Cardiac muscle cell (in vitro differentiated cells and primary cell): ENCODE measurements around the gene HEATR9. TPM values are rescaled to one million over a fixed set of nuclear protein-coding genes. Genes with fewer than 3 reads are reported as not detected.

Source experiments
- DNase-seq, 2 donors: peaks; one replicate each; pipeline versions ENCODE4 v3.0.0 to v3.0.0-alpha.2; 2010 to 2017; ENCODE audit warnings: low read depth in 1 of 2, low spot score in 1 of 2
- H3K27ac ChIP-seq: fragments of 200-600 bp; sonication (generic); 2 replicates; pipeline ENCODE4 v1.5.1; 2016
- H3K27me3 ChIP-seq: fragments of 200-600 bp; sonication (generic); 2 replicates; pipeline ENCODE4 v1.6.0; 2016; ENCODE audit warnings: control low read depth
- H3K36me3 ChIP-seq: fragments of 200-600 bp; sonication (generic); 2 replicates; pipeline ENCODE4 v1.5.1; 2016; ENCODE audit warnings: control low read depth
- H3K4me1 ChIP-seq: fragments of 200-600 bp; sonication (generic); 2 replicates; pipeline ENCODE4 v1.8.1; 2017; ENCODE audit warnings: low read depth, mild to moderate bottlenecking, mixed run types
- H3K4me3 ChIP-seq: fragments of 200-600 bp; sonication (generic); 2 replicates; pipeline ENCODE4 v1.5.1; 2016; ENCODE audit warnings: mild to moderate bottlenecking
- H3K9me3 ChIP-seq: fragments of 200-600 bp; sonication (generic); 2 replicates; pipeline ENCODE4 v1.5.1; 2017; ENCODE audit warnings: low read depth, mild to moderate bottlenecking, control low read depth
- polyA plus RNA-seq: library from polyadenylated mRNA; unstranded; fragments of >200 nt; fragmentation: Nextera tagmentation; extraction: Ambion mirVana; gene quantifications from 2 replicates; pipeline ENCODE4 v1.2.1, GENCODE V29; 2016
- total RNA-seq: library from RNA; depleted of rRNA; stranded (reverse); fragments of >200 nt; gene quantifications from 2 replicates; pipeline ENCODE4 v1.2.3, GENCODE V29; 2016
- TF ChIP-seq, protein P1 (sequence below): IDR thresholded peaks from 2 replicates; pipeline ENCODE4 v1.5.1; 2012; ENCODE audit warnings: low read depth, mild to moderate bottlenecking, low read length

Gene HEATR9
- total and polyA plus RNA-seq, 2 experiments from 2014 or later, result 0.09 TPM; not detected in 1

DNA sequence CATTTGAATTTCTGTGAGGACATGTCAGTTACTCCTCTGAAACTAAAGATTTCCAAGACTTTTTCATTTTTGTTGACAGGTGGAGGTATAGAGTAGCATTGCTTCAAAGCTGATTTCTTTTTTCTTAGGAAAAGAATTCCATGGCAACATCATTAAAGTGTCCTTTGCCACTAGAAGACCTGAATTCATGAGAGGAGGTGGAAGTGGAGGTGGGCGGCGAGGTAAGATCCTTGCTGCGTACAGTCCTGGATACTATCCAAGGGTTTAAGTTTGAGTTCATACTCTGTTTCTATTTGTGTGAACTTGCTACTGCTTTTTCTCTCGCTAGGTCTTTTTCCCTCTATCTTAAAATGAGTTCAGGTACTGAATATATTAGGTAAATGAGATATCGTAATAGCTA lies 26.5 kb downstream of the HEATR9 start:
- TF ChIP-seq, protein P1, sequence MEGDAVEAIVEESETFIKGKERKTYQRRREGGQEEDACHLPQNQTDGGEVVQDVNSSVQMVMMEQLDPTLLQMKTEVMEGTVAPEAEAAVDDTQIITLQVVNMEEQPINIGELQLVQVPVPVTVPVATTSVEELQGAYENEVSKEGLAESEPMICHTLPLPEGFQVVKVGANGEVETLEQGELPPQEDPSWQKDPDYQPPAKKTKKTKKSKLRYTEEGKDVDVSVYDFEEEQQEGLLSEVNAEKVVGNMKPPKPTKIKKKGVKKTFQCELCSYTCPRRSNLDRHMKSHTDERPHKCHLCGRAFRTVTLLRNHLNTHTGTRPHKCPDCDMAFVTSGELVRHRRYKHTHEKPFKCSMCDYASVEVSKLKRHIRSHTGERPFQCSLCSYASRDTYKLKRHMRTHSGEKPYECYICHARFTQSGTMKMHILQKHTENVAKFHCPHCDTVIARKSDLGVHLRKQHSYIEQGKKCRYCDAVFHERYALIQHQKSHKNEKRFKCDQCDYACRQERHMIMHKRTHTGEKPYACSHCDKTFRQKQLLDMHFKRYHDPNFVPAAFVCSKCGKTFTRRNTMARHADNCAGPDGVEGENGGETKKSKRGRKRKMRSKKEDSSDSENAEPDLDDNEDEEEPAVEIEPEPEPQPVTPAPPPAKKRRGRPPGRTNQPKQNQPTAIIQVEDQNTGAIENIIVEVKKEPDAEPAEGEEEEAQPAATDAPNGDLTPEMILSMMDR, result no peak
- Histone ChIP-seq H3K9me3 (no peaks in the 10 kb centered on the region), H3K27ac (no peak overlapping the region), H3K4me3 (no peak overlapping the region), H3K4me1 (peaks cover 4% of the 10 kb centered on the region), H3K27me3 (no peaks in the 10 kb centered on the region), H3K36me3 (peaks cover 78% of the 10 kb centered on the region)
- DNase-seq, result no peak

- Histone ChIP-seq H3K36me3 (peaks cover 83% of the 10 kb centered on the region), H3K9me3 (no peaks in the 10 kb centered on the region), H3K27me3 (no peaks in the 10 kb centered on the region), H3K4me3 (no peak overlapping the region), H3K4me1 (no peaks in the 10 kb centered on the region), H3K27ac (no peak overlapping the region)
- peak in 1 of 2 donors; percentile 42 for DNase-seq
- TF ChIP-seq, protein P1, result no peak
Measured at GRCh38 chr17:35841505-35841904, 27.2 kb downstream of the HEATR9 start.

GRCh38 chr17:35841101-35841500 lies 27.6 kb downstream of the HEATR9 start:
- Histone ChIP-seq H3K27me3 (no peaks in the 10 kb centered on the region), H3K4me1 (no peaks in the 10 kb centered on the region), H3K4me3 (no peak overlapping the region), H3K27ac (no peak overlapping the region), H3K36me3 (peaks cover 83% of the 10 kb centered on the region), H3K9me3 (no peaks in the 10 kb centered on the region)
- TF ChIP-seq, protein P1, result no peak
- no peak for DNase-seq

GRCh38 chr17:35825206-35825605 lies 43.5 kb downstream of the HEATR9 start:
- Histone ChIP-seq H3K27ac (no peak overlapping the region), H3K27me3 (no peaks in the 10 kb centered on the region), H3K9me3 (no peaks in the 10 kb centered on the region), H3K36me3 (peaks cover 74% of the 10 kb centered on the region), H3K4me3 (no peak overlapping the region), H3K4me1 (no peaks in the 10 kb centered on the region)
- TF ChIP-seq, protein P1, result no peak
- DNase-seq, result no peak

- no peak overlapping the region for H3K27ac ChIP-seq
- no peaks in the 10 kb centered on the region for H3K27me3 ChIP-seq
- H3K9me3 ChIP-seq, result no peaks in the 10 kb centered on the region
- DNase-seq, result no peak
- TF ChIP-seq, protein P1, result no peak
- peaks cover 73% of the 10 kb centered on the region for H3K36me3 ChIP-seq
- no peaks in the 10 kb centered on the region for H3K4me1 ChIP-seq
- H3K4me3 ChIP-seq, result no peak overlapping the region
Measured at GRCh38 chr17:35821308-35821707, 47.4 kb downstream of the HEATR9 start.

GRCh38 chr17:35819455-35819854 lies 49.2 kb downstream of the HEATR9 start:
- Histone ChIP-seq H3K4me1 (no peaks in the 10 kb centered on the region), H3K4me3 (no peak overlapping the region), H3K27ac (no peak overlapping the region), H3K27me3 (no peaks in the 10 kb centered on the region), H3K36me3 (peaks cover 55% of the 10 kb centered on the region), H3K9me3 (no peaks in the 10 kb centered on the region)
- TF ChIP-seq, protein P1, result no peak
- DNase-seq, result no peak
